IMR-90 (cell line): ENCODE results near the gene PAFAH2.

Source experiments
- BHLHE40 ChIP-seq: fragments of 150-350 bp; IDR thresholded peaks from 2 replicates; pipeline ENCODE4 v1.6.1; 2016; ENCODE audit warnings: mild to moderate bottlenecking, low read depth, low read length
- CTCF ChIP-seq: conservative IDR thresholded peaks from 2 replicates; pipeline ENCODE4 v1.5.1; 2012; ENCODE audit warnings: mild to moderate bottlenecking, low read depth, low read length, improper control_type of control experiment
- FOS ChIP-seq: fragments of 150-350 bp; IDR thresholded peaks from 2 replicates; pipeline ENCODE4 v1.6.1; 2016; ENCODE audit warnings: low read depth, low read length
- MAFK ChIP-seq: IDR thresholded peaks from 2 replicates; pipeline ENCODE4 v1.6.1; 2012; ENCODE audit warnings: low read depth, low read length, improper control_type of control experiment
- POLR2A ChIP-seq: IDR thresholded peaks from 2 replicates; pipeline ENCODE4 v1.6.1; 2012; ENCODE audit warnings: mild to moderate bottlenecking, low read depth, low read length
- RAD21 ChIP-seq: IDR thresholded peaks from 2 replicates; pipeline ENCODE4 v1.6.1; 2012; ENCODE audit warnings: low read length, improper control_type of control experiment
- RCOR1 ChIP-seq: IDR thresholded peaks from 2 replicates; pipeline ENCODE4 v1.6.1; 2012; ENCODE audit warnings: mild to moderate bottlenecking, low read length, improper control_type of control experiment; ENCODE audit not compliant: insufficient replicate concordance
- SMC3 ChIP-seq: fragments of 150-350 bp; IDR thresholded peaks from 2 replicates; pipeline ENCODE4 v1.6.1; 2016; ENCODE audit warnings: low read depth, mild to moderate bottlenecking, antibody characterized with exemption, low read length, moderate library complexity
- USF2 ChIP-seq: fragments of 150-350 bp; IDR thresholded peaks from 2 replicates; pipeline ENCODE4 v1.6.1; 2017; ENCODE audit warnings: mild to moderate bottlenecking, antibody characterized with exemption, low read length, low read depth

- TF ChIP-seq CTCF: no peak
- no peak for TF ChIP-seq RCOR1
- no peak for TF ChIP-seq USF2
- no peak for TF ChIP-seq FOS
- TF ChIP-seq SMC3: no peak
- no peak for TF ChIP-seq BHLHE40
- TF ChIP-seq POLR2A: no peak
- no peak for TF ChIP-seq RAD21
- no peak for TF ChIP-seq MAFK
Measured at GRCh38 chr1:25948641-25949040, 49.2 kb downstream of the PAFAH2 start.
